ENCODE measurements around the gene JAKMIP1.

DNA sequence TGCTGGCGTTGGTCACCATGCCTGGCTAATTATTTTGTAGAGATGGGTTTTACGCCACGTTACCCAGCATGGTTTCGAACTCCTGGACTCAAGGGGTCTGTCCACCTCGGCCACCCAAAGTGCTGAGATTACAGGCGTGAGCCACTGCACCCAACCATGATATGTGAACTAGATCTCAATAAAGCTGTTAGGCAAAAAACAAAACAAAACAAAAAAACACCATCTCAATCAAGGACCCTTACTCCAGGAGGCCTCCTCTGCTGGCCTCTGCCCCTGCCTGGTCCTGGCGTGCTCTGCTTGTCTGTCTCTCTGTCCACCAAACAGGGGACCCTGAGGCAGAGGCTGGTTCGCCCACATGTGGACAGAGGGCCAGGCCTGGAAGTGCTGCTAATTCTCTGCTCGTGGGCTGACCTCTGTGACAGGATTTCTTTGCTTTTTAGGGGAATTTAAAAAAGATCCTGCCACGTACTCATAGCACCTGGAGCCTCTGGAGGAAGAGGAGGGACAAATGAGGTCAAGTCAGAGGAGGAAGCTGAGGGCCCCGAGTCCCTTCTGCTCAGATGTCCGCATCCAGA is 36.6 kb upstream of the JAKMIP1 start:
- TF ChIP-seq CTCF (IDR thresholded peaks at IDR 0.05) (no peak), EP300 (IDR thresholded peaks at IDR 0.05) (no peak), POLR2A (IDR thresholded peaks at IDR 0.05) (no peak), POLR2AphosphoS5 (IDR thresholded peaks at IDR 0.05) (no peak)
